HG02981 (cell line): Measurements from ENCODE around the gene RELL1.

ENCODE experiments used
- ATAC-seq: cut with Tn5 transposase; IDR thresholded peaks from one replicate; pipeline ENCODE4 v1.9.1; 2021; ENCODE audit warnings: mild to moderate bottlenecking, moderate library complexity; ENCODE audit not compliant: unreplicated experiment

RELL1 gene

DNA sequence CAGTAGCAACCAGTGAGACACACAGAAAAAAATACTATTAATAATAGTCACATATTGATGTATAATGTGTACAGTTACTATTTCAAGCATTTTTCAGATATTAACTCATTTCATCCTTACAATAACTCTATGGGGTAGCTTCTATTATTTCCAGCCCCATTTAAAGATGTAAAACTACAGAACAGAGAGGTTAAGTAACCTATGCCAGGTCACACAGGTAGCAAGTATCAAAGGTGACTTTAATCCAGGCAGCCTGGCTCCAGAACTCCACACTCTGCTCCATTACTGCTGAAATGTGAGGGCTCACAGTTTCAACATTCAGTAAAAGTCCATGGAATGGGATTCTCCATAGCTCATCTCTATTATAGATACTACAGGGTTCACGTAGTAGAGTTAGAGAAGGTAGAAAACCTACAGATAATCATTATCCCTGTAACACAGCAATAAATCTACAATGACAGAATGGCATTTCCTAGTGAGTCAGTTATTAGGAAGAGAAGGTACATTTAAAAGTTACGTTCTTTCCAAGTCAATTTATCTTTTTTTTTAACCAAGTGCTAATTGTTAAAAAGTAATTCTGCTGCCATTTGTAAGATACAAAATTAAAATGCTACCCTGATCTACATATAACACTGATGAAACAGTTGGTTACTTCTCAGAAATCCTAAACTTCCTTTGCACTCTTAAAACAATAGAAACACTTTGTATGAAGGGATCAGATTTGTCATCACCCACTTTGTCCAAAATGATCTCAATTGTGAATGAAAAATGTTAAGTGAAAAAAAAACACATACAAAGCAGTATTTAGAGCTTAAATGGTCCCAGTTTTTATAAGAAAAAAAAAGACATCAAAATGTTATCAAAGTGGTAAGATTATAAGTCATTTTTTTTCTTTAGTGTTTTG is 18.7 kb downstream of the RELL1 start:
- peak; percentile 25 for ATAC-seq

DNA sequence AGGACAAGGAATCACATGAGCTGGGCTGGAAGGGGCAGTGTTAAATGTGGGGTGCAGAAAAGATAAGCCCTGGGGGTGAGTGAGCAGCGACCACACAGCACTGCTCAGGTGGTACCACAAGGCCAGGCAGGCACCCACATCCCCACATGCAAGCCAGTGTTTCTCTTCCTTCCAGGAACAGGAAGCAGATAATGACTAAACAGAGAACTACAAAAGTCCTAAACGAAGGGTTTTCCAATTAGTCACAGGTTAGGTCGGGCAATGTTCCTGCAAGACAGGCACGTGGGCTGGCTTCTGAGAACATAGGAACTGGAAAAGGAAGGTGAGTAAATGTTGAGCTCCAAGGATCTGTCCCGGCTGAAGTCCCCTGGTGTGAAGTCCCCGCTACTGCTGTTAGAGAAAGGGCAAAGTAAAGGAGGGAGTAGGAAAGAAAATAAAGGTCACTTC is 19.5 kb downstream of the RELL1 start:
- peak; percentile 62 for ATAC-seq

DNA sequence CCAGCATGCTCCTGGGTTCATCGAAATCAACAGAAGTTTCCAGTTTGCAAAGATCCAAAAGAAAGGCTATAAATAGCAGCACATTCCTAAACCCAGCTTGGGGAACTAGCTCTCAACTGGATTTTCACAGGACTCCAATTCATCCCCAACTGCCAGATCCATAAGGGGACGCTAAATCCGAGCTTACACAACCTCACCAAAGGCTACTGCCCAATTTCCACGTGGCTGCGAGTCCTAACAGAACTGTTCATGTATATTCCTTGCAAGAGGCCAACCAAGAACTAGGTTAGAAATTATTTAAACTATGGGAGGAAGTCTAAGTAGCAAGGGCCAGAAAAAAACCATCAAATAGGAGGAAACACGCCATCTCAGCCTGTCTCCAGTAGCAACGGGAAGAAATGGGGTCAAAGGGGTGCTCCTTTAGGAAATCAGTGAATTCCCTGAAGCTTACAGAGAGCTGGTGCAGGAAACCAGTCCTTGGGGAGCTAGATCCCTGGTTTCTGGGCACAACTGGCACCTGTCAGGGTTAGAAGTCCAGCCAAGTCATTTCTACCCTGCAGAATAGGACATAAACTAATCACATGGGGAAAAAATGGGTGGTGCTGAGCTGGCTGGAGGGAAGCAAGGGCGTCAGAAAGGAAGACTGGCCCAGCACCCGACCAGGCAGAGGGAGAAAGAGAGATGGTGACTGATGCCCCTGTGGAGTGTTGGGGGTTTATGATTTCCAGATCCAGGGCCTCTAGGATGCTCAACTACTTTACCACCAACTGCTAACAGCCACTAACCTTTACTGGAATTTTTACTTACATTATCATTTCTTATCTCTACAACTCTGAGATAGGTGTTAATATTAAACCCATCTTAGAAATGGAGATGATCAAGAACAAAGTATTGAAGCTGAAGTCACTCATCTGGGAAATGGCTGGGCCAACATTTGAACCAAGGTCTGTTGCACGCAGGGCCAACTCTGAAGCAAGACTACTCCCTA is 20.5 kb downstream of the RELL1 start:
- no peak for ATAC-seq

DNA sequence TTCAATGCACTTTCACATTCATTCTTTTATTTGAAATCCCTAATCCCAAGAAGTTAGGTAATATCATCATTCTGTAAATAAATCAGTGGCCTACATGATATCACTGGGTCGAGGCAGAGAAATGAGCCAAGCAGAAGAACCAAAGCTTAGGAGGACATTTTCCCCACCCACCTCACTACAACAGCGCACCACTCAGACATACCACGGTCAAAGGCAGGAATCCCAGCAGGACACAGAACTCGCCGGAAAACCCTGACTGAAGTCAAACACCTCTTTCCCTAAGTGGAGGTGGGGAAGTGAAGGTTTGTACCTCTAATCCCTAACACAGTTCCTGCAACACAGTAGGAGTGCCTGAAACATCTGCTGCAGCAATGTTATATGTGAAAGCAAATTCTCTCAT is 21.5 kb downstream of the RELL1 start:
- no peak for ATAC-seq

DNA sequence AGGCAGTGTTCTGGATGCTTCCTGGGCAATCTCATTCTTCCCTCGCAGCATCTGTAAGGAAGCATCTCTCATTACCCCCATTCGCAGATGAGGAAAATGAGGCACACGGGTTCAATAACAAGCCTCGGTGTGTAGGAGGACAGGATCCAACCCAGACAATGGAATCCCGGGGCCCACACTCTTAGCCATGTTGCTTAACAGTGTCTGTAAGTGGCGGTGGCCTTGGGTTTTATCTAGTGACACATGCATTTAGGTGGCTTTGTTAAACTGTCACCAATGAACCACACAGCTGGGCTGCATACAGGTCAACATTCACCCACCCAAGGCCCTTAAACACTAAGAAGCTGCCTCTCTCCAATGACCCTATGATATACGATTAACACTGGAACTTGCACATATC is 22.6 kb downstream of the RELL1 start:
- ATAC-seq, result no peak

DNA sequence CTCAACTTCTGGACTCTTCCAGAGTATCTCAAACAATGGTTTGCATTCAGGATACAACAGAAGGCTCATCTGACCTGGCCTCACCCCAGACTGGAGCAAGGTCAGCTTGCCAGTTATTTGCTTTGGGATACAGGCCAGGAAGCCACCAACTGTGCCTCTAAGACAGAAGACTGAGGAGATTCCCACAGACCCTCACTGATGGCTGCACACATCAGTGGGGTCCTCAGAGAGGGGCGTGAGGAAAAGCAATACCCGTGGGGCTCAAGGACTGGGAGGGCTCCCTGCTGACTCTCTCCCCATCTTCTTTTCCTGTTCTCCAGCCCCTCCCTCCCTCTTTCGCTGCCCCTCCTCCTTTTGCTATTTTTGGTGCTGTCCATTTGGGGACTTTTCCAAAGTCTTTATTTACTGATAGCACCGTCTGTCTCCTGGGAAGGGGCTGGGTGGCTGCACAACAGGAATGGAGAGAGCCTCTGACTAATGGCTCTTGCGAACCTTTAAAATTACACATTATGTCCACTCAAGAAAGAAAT is 23.2 kb downstream of the RELL1 start:
- no peak for ATAC-seq

DNA sequence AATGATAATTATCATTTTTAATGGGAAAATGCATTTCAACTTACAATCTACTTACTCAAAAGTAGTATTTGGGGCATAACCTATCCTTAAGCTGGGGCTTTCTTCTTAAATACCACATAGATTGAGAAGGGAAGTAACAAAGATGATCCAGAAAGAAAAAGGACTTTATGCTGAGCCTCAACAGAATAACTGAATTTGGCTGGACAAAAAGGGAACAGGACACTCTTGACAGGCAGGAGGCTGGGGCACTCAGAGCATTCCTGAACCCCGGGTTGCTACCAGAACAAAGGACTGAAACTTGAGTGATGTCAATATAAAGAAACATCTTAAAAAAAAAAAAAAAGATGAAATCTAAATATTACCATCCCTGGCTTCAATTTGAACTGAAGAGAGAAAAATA is 23.9 kb downstream of the RELL1 start:
- no peak for ATAC-seq

DNA sequence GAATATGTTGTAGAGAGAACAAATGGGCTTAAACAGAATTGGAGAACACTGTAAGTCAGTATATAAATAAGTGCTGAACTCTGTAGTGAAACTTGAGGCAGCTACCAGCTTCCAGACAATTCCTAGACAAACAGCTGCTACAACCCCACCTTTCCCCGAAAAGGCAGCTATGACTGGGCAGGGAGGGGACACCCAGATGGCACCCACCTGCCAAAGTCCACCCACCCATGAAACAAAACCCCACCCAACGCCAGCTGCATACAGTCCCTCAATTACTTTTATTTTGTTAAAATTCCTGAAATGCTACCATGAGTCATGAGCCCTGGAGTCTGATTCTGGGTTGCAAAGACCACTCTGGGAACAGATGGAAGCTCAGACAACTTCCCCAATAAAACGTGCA is 24.4 kb downstream of the RELL1 start:
- no peak for ATAC-seq

DNA sequence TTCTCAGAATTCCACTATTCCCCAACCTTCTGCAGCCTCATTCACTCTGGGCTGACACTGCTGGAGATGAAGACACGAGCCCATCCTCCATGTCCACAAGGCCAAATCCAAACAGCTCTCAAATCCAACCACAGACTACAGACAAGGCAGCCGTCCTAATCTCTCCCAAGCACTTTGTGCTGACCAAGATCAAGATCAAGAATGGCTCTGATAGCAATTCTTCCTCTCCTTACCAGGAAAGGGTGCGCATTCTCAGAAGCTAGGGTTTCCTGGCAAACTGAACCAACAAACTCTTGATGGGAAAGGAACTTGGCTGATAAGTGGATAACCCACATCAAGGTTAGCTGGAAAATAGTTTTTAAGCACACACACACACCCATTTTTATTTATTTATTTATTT is 26.5 kb downstream of the RELL1 start:
- no peak for ATAC-seq

DNA sequence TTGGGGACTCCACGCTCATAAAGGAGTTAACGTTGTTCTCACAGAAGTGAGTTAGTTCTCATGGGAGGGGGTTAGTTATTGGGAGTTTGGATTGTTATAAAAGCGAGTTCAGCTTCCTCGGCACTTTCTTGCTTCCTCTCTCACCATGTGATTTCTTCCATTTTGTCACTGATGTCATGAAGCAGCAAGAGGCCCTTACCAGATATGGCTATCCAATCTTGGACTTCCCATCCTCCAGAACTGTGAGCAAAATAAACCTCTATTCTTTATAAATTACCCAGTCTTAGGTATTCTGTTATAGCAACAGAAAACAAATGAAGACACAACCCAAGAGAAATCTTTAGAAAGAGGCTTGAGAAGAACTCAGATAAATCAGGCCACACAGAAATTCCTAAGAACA is 29.5 kb downstream of the RELL1 start:
- ATAC-seq, result no peak

DNA sequence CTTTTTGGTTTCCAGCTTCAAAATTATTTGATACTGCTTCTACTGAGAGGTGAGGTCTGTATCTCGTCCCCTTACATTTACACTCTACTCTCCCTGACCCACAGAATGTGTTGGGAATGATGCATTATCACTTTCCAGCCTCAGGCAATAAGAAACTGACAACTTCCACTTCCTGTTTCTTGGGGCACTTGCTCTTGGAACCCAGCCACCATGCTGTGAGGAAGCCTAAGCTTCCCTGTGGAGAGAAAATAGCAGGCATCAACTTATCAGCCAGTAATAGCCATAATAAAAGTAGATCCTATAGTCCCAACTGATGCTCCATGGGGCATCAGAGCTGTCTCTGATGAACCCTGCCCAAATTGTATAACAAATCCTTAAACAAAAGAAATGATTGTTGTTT is 32.6 kb downstream of the RELL1 start:
- ATAC-seq, result no peak

DNA sequence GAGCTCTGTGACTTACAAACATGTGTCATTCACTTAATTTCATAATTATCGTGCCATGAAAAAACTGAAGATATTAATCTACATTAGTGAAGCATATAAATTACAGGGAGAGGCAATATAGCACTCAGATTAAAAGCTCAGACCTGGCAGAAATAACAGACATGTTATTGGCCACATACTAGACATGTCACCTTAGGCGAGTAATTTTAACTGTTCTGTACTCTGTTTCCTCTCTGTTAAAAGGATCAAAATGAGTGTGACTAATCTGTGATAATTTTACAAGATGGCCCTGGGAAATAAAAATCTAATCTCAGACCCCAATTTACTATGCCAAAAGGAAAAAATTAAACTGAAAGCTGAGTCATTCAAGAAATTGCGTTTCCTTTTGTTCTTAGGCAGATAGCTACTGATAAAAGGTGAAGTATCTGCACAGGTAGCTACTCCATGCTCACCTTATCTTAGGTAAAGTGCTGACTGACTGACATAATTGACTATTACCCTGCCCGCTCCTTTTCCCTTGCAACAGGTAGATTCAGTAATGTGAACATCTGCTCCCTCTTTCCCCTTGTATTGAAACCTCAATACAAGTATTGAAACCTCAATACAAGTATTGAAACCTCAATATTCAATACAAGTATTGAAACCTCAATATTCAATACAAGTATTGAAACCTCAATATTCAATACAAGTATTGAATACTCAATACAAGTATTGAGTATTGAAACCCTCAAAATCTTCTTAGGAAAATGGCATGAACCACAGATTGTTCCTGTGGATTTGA is 33.2 kb downstream of the RELL1 start:
- ATAC-seq, result no peak

DNA sequence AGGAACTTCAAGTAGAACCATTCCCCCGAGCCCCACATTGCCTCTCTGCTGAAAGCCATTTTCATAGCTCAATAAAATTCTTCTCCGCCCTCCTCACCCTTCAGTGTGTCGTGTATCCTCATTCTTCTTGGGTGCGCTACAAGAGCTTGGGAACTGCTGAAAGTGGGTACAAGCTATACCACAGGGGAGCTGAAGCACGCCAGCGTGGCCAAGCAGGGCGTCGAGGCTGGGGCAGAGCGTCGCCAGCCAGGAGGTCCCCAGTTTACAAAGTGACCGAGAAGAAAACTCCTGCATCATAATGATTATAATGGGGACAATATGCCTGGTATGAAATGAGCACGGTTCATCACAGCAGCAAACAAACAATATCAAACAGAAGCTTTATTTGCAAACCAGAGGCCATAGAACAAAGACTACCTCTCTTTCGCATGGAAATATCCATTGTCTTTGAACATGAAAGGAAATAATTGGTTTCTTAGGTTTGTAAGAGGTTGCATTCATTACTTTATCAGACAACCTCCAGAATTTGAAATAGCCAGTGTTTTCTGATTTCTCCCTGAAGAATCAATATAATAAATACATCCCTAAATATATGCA is 34.3 kb downstream of the RELL1 start:
- ATAC-seq, result no peak

DNA sequence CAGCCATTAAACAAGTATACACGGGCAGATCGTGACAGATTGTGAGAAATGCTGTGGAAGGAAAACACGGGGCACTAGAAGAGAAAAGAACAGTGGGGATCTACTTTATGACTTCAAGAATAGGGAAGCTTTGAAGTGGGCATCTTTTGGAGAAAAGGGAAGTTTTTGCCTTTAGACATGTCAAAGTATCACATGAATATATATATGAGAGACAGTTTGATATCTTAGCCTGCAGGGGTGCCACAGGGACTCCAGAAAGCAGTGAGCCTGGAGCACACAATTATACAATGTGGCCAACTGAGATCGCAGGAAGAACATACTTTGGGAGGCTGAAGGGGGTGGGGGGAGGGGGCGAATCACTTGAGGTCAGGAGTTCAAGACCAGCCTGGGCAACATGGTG is 35.7 kb downstream of the RELL1 start:
- no peak for ATAC-seq

DNA sequence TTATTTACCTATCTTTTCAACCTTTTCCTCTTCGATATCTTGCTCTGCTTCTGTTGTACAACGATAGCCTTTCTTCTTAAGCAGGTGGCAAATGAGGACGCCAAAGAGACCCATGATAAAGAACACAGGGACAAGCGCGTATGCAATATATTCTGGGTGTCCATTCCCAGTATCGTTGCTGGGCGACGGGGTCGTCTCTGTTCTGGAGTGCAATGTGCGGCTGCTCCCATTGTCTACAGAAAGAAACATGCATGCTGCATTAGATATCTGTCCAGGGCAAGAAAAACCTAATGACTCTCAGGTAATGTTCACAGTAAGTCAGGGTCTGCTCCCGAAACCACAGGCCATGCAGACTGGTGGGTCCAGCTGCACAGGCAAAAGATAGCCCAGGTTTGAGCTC is 36.9 kb downstream of the RELL1 start:
- no peak for ATAC-seq

DNA sequence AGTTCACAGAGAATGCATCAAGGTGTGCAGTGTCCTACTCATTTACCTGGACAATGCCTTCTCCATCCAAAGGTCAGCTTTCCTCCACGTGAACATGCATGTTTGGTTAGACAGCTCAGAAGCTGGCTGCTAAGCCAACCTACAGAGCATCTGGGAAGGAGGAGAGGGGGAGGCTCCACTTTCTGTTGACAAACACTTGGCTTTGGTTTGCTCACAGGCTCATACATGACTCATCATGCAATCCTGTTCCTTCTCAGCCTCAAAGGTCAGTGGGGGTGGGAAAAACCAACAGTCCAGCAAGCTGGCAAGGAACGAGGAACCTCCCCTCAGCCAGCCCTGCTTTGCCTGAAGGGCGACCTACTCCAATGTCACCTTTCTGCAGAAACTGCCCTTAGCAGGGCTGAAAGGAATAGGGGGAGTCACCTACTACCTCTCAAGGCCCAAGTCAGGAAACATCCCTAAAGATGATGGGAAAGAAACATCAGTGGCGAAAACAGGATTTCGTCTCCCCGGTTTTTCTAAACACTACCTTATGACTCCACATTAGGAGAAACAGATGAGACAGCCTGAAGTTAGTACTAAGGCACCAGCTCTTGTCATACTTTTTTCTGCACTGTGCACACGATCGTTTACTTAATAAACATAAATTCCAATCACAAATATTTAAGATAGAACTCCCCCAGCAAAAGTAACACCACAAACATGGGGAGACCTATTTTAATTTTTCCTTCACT is 37.9 kb downstream of the RELL1 start:
- ATAC-seq, result no peak

DNA sequence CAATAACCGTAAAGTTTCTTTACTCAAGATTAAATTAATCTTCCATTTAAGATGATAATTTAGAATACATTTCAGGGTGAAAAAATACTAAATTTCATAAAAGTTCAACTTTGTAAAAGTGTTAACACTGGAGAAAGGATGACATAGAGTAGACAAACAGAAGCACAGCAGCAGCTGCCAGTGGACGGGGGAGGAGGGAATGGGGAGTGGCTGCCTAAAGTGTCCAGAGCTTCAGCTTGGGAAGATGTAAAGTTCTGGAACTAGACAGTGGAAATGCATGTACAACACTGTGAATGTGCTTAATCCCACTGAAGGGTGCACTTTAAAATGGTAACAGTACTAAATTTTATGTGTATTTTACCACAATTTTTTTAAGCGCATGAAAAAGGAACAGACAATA is 39.9 kb downstream of the RELL1 start:
- ATAC-seq, result no peak

DNA sequence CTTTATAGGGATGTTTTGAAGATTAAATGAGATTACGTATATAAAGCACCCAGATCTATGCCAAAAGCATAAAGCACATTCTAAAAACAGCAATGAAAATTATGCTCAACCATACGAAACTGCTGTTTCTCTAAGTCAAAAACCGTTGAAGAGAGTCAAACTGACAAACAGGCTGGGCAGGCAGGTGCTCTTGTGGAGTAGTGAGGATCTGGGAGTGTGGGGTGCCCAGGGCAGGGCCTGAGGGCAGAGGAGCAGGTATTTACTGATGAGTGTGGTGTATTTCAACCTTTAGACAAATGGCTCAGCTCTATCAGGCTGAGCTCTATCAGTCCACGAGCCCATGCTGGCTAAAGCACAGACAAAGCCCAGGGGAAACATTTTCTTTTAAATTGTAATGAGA is 40.4 kb downstream of the RELL1 start:
- ATAC-seq, result no peak

DNA sequence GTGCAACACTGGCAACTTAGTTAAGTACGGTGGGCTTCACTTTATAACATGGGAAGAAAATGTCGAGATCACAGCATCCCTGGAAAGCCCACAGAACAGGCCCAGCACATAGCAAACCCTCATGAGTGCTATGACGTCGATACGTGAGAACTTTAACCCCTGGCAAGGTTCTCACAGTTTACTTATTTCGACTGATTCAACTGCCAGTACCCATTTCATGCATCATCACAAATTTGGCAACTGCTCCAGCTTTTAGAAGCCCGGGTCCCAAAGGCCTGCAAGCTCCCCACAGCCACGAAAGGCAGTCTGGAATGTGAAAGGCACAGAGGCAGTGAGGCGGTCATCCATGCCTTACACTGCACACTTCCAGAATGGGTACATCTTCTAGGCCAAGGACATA is 41.2 kb downstream of the RELL1 start:
- no peak for ATAC-seq
